Glomerular visceral epithelial cell (primary cell): ENCODE measurements around the gene RNU4-1.

ENCODE experiments used
- DNase-seq: peaks from one replicate; pipeline ENCODE4 v3.0.0-alpha.2; 2016; ENCODE audit errors: extremely low spot score

The RNU4-1 gene

DNA sequence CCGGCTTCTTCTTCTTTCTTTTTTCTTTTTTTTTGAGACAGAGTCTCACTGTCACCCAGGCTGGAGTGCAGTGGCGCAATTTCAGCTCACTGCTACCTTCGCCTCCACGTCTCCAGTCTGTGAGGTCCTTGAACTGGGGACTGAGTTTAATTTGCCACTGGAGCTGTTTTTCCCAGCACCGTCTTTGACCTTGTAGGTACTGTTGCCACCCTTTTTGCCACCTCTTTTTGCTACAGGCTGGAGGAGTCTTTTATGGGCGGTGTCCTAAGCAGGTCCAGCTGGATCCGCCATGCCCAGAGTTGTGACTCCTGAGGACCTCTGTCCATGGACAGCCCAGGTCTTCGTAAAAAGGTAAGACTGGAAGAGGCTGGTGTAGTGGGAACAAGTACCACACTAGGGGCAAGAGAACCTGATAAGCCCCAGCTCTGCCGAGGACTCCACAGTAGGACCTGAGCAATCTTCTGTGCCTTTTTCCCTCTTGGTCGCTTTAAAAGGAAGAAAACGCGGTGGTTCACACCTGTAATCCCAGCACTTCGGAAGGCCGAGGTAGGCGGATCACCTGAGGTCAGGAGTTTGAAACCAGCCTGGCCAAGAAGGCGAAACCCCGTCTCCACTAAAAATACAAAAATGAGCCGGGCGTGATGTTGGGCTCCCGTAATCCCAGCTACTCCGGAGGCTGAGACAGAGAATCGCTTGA, 2.3 kb downstream of the RNU4-1 start:
- no peak for DNase-seq

GRCh38 chr12:120287491-120287890, 5.5 kb downstream of the RNU4-1 start:
- no peak for DNase-seq

GRCh38 chr12:120286768-120287490, 6.1 kb downstream of the RNU4-1 start:
- peak; percentile 24 for DNase-seq

- no peak for DNase-seq
These were observed 8.7 kb downstream of the RNU4-1 start for GRCh38 chr12:120284381-120284780.

- no peak for DNase-seq
These were observed 9.7 kb downstream of the RNU4-1 start for GRCh38 chr12:120283318-120283717.

DNA sequence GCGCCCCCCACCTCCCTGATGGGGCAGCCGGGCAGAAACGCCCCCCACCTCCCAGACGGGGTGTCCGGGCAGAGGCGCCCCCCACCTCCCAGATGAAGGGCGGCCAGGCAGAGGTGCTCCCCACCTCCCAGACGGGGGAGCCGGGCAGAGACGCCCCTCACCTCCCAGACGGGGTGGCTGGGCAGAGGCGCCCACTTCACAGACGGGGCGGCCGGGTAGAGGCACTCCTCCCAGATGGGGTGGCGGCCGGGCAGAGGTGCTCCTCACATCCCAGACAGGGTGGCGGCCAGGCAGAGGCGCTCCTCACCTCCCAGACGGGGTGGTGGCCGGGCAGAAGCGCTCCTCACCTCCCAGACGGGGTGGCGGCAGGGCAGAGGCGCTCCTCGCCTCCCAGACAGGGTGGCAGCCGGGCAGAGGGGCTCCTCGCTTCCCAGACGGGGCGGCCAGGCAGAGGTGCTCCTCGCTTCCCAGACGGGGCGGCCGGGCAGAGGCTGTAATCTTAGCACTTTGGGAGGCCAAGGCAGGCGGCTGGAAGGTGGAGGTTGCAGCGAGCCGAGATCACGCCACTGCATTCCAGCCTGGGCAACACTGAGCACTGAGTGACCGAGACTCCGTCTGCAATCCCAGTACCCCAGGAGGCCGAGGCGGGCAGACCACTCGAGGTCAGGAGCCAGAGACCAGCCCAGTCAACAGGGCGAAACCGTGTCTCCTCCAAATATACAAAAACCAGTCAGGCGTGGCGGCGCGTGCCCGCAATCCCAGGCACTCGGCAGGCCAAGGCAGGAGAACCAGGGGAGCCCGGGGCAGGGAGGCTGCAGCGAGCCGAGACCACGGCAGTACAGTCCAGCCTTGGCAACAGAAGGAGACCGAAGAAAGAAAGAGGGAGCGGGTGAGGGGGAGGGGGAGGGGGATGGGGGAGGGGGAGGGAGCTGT, 14.6 kb downstream of the RNU4-1 start:
- DNase-seq: no peak

GRCh38 chr12:120276734-120277133, 16.3 kb downstream of the RNU4-1 start:
- no peak for DNase-seq

GRCh38 chr12:120267736-120268135, 25.3 kb downstream of the RNU4-1 start:
- DNase-seq: no peak

DNA sequence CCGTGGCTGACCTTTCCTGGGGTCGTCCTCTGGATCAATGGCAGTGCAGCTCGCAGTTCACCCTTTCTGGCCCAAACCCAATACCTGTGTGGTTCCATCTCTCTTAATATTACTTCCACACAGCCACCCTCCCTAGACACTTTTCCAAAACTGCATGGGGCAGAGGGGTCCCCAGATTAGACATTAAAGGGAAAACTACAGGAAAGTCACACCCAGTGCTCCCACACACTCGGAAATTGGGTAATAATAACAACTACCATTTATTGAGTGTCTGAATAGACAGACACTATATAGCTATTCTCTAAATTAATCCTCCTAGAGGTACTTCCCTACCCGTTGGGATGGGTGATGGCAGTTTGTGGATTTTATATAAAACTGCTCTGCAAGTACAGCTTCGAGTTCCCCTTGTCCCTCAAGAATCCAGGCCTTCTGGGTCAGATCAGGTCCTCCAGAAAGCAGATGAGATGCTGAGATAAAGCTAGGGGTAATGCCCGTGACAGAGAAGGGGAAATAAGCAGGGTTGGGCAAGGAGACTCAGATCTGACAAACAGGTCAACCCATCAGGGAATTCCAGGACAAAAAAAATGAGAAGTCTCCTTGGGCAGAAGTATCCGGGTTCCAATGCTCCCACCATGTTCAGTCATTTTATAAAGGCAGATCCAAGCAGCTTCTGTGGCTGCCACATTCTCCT, 26.7 kb downstream of the RNU4-1 start:
- DNase-seq: no peak

DNA sequence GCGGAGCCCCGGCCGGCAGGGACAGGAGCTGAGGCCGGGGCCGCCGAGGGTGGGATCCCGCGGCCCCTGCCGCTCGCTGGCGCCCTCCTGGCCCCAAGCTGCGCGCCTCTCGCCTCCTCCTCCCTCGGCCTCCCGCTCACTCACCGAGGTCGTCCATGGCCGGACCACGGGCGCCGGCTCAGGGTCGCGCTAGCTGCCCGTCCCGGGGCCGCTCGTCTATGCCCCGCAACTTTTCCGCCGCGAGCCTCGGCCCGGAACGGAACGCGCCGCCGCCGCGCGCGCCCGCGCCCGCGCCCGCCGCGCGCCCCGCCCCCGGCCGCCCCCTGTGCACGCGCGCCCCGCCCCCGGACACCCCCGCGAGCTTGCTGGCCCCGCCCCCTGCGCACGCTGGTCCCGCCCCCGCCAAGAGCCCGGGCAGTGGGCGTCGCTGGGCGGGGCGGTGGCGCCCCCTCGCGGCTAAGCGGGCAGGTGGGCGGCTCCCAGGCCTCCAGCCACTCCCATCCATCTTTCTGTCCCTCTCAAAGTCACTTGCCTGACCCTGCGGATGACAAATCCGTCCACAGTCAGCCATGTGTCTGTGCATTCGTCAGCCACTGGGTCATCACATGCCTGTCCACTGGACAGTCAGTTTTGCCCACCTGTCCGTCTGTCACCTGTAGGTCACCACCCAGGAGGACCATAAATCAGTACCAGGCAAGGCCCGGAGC, 27.4 kb downstream of the RNU4-1 start, which contains the start of gene PXN:
PXN (minus strand) TSS at position 258 of the 707 bp plus-strand sequence; CDS start at position 157, 101 bp downstream.
- DNase-seq: peak; percentile 90

DNA sequence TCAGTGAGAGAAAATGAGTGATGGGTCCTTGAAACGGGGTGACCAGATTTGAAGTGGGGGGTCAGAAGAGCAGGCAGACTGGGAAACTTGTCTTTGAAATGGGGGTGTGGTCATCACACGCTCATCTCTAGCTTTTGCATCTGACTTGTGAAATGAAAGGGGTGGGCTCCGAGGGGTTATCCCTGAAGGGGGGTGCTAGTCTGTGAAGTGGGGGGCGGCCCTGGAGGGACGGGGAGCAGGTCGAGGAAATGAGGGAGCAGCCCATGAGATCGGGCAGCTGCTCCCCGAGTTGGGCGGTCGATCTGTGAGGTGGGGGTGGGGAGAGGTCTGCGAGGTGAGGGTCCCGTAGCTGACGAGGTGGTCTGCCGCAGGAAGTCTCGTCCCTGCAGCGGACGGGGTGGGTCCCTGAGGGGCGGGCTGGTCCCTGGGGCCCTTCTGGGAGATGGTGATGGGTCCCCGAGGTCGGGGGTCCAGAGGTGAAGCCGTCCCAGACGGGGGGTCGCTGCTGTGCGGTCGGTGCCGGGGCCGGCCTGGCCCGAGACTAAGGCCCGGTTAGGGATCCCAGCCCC, 28.0 kb downstream of the RNU4-1 start:
- no peak for DNase-seq

DNA sequence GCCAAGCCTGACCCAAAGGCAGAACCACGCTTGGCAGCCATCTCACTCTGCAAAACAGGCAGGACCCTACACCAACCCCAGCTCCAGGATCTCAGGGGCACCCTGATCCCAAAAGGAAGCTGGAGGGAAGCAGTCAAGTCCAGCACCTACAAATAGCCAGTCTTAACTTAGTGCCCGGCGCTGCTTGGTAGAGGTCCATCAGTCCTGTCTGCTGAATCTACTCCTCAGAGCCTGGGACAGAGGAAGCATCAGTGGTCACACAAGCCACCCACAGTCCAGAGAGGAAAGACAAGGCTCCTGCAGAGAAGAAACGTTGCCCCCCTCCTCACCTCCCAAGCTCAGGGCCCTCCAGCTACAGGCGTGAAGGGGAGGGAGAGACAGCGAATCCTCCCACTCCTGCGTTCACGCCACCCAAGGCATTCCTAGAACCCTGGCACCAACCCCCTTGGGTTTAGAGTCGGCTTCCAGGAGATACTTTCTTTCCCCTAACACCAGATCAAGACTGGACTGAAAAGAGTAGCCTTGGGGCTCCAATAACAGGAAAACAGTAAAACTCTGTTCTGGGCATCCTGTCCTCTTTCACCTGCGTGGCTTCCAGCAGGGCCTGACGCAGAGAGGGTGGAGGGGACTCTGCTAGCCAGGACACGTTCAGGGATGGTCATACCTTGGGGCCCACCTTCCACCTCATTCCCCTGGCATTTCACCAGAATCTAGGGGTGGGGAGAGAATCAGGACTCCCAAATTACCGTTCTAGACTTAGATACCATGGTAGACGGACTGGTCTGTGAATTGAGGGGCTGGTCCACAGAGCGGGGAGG, 28.7 kb downstream of the RNU4-1 start:
- no peak for DNase-seq

GRCh38 chr12:120263748-120264085, 29.3 kb downstream of the RNU4-1 start:
- no peak for DNase-seq

DNA sequence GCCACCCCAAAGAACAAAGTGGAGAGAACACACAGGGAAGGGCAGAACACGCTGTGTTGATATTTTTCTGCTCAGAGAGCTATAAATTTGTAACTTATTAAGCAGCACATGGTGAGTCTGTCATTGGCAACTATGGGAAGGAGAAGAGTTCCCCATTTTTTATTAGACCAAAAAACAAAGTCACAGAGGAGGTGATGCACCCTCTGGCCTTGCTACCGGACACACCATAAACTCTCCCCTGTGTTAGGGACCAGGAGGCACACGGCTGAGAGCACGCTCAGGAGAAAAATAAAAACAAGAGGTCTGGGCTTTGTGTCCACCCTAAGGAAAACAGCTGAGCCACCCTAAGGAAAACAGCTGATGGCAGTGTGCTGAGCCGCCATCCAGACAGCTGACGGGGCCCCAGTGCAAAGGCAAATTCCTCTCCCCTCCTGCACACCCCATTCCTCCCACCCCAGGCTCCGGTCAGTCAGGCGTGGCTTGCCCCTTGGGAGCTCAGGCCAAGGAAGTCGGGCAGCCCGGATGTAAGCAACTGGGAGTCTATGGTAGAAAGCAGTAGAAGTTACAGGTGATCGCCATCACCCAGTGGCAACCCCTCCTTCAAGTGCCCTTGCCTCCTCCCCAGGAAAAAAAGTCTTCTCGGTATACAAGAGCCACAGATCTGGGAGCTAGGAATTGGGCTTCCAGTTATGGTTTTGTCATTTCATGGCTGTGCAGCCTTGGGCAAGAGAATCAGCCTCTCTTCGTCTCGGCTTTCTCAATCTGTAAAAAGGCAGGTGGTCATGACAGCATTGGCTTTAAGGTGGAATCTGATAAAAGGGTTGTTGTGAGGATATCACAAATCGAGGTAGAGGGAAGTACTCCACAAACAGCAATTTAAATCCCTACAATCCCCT, 29.9 kb downstream of the RNU4-1 start:
- peak; percentile 64 for DNase-seq

DNA sequence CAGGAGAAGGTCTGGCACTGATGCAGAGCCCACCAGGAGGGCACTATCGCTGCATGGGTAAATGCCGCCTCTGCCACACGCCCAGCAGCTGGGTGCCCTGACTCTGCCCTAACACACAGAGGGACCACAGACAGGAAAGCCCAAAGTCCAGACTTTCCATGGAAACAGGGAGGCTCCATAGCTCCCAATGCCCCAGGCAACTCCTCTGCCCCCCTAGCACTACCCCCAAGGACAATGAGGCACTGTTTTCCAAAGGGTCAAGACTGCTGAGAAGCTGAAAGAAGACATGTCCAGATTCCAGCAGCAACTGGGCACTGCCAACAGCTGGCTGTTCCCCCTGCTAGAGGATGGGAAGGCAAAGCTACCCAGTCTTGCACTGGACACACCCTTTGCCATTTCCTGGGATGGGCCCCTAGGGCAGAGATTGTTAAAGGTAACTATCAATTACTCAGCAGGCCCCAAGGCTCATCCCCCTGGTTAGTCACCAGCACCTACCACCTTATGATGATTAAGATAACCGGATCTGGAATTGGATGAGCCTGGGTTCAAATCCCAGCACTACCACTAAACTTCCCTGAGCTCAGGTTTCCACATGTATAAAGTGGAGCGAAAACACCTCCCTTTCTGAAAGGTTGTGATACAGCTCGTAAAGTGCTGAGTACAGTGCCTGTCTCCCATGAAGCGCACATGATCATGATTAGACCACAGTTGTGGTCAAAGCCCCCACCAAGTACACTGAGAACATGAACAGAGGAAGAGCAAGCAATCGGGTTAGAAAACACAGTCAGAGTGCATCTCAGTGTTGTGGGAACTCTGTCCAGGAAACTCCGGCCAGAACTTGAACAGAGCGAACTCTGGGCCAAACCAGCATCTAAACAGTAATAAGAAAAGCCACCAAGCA, 30.8 kb downstream of the RNU4-1 start:
- peak; percentile 57 for DNase-seq

DNA sequence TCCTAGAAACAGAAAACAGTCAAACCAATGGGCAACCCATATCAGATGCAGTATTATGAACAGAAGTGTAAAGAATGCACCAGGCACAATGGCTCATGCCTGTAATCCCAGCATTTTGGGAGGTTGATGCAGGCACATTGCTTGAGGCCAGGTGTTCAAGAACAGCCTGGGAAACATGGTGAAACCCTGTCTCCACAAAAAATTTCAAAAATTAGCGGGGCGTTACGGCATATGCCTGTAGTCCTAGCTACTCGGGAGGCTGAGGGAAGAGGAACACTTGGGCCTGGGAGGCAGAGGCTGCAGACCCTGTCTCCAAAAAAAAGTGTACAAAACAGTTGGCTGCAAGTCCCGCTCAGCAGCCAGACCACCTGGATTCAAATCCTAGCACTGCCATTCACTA, 32.4 kb downstream of the RNU4-1 start:
- DNase-seq: no peak

DNA sequence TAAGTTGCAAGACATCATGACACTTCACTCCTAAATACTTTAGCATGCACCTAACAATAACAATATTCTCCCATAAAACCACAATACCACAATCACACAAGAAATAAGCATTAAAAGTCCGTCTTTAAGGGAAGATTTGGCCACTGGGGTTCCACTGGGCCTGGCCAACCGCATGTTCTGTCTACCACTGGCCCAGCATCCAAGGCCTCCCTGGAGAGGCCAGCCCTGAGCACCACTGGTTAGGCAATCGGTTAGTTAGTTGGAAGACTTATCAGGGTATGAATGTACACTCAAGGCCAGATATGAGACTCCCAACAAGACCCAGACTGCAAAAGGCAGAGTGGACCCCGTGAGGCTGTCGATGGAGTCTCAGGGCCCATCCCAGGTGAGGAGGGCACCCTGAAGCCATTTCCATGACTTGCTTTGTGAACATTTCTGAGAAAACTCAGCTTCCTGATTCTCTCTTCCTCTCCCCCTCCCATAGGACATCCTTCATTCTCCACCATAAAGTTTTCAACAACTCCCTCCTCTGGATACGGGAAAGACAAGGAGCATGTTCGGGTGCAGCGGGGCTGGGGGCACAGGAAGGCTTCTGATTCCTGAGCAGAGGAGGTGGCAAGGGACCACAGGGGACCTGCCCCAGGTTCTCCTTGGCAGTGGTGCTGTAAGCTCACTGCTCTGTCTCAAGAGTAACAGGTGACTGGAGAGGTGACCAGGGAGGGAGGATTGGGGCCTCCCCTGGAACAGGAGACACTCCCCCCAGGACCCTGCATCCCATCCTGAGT, 33.4 kb downstream of the RNU4-1 start:
- DNase-seq: no peak
